GM10248 (cell line): ENCODE data around the gene NLGN1.

Experiments
- CTCF ChIA-PET: fragments of 300-600 bp; sonication (Branson Sonifier 250); formaldehyde crosslinking; extraction: SDS; loops from one replicate; lab custom pipeline; 2021; ENCODE audit warnings: antibody characterized with exemption; lab: Yijun Ruan, JAX
- POLR2A ChIA-PET: fragments of 350-650 bp; sonication (Branson Sonifier 250); formaldehyde crosslinking; extraction: SDS; loops from one replicate; lab custom pipeline; 2020; ENCODE audit warnings: antibody characterized with exemption; lab: Yijun Ruan, JAX
- DNase-seq: peaks from one replicate; pipeline ENCODE4 v3.0.0; 2012; ENCODE audit errors: extremely low spot score
- CTCF ChIP-seq: IDR thresholded peaks from 2 replicates; pipeline ENCODE4 v1.5.1; 2012; ENCODE audit warnings: mild to moderate bottlenecking, low read depth; ENCODE audit errors: extremely low read depth, missing control alignments, control extremely low read depth

The NLGN1 gene

DNA sequence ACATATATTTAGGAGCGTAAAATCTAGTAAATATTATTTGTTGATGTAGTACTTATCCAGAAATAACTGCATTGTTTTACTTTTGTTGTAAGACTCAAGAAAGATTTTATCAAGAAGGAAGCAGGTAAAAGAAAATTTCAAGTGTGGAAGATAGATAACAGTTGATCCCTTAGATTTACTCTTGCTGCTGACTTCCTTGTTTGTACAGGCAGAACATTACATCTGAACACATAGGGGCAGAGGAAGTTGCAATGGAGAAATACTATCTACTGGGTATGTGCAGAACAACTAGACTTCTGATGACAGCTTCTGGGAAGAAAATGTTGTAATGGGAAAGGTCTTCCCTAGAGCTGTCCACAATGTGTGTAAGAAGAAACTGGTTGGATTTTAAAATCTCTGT lies 350.6 kb downstream of the NLGN1 start:
- ChIA-PET CTCF (interaction anchor here (1.3 kb wide), 1 partner anchor 13 kb away, joined by 5 read pairs; no protein-coding TSS in a partner anchor), POLR2A (no interaction called here)
- no peak for DNase-seq
- no peak for TF ChIP-seq CTCF

GRCh38 chr3:173750095-173750494 lies 352.6 kb downstream of the NLGN1 start:
- POLR2A ChIA-PET: no interaction called here
- TF ChIP-seq CTCF: no peak

DNA sequence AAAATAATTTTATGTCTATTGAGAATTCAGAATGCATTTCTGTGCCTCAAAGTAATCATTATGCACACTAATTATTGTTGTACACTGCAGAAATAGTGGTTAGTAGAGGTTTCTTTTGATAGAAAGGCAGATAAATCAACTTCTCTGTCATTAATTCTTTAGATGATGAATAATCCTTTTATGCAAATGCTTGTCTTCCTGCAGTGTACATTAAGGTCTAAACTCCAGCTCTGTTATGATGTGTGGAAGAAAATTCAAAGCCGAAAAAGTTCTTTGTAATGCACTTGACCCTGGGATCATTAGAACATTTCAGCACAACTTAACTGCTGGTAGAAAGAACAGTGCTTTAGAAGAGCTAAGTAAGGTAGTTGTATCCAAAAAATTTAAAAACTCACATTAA lies 353.0 kb downstream of the NLGN1 start:
- CTCF ChIA-PET: interaction anchor here (1.0 kb wide), 1 partner anchor 10 kb away, joined by 3 read pairs; no protein-coding TSS in a partner anchor
- no peak for TF ChIP-seq CTCF
- no peak for DNase-seq

More at GRCh38 chr3:173750095-173750494, 352.6 kb downstream of the NLGN1 start:
- CTCF ChIA-PET: no interaction called here
- DNase-seq: no peak

GRCh38 chr3:173753593-173753992 lies 356.0 kb downstream of the NLGN1 start:
- no peak for DNase-seq
- ChIA-PET CTCF (no interaction called here), POLR2A (no interaction called here)
- no peak for TF ChIP-seq CTCF

More for the DNA sequence above, 353.0 kb downstream of the NLGN1 start:
- POLR2A ChIA-PET: no interaction called here

- ChIA-PET POLR2A (no interaction called here), CTCF (no interaction called here)
- DNase-seq: no peak
- no peak for TF ChIP-seq CTCF
These were observed 357.6 kb downstream of the NLGN1 start for GRCh38 chr3:173755161-173755560.

DNA sequence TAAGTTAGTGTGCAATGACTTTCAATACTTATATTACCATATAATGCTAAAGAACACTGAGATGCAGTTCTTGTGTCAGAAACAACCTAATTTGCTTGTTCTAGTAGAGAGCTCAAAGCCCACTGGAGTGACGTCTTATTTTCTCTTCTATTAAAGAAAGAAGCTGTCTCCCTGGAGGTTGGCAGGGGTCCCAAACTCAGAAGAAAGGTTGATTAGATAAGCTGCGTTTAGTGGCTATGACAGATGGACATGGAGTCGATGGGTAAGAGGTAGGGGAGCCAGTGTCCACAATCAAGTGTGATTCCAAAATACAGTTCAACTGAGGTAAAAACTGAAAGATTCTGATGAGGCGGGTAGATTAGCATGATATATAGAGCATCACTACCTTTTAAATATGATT lies 363.6 kb downstream of the NLGN1 start:
- TF ChIP-seq CTCF: no peak
- CTCF ChIA-PET: interaction anchor here (1.0 to 2.0 kb wide), 4 partner anchors 9 to 22 kb away, joined by 3 to 7 read pairs (median 4); no protein-coding TSS in a partner anchor
- no peak for DNase-seq
- POLR2A ChIA-PET: no interaction called here
